ENCODE data around the gene TIMMDC1.
A peak's percentile ranks its signal among the peaks of the same experiment; 100 is the strongest.

The TIMMDC1 gene, protein sequence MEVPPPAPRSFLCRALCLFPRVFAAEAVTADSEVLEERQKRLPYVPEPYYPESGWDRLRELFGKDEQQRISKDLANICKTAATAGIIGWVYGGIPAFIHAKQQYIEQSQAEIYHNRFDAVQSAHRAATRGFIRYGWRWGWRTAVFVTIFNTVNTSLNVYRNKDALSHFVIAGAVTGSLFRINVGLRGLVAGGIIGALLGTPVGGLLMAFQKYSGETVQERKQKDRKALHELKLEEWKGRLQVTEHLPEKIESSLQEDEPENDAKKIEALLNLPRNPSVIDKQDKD

GRCh38 chr3:119498186-119499011, at the start of gene TIMMDC1:
TSS of gene TIMMDC1 (plus strand) at chr3:119498547. CDS start at chr3:119498734, 187 bp downstream.
- peak; percentile 98 for DNase-seq

DNA sequence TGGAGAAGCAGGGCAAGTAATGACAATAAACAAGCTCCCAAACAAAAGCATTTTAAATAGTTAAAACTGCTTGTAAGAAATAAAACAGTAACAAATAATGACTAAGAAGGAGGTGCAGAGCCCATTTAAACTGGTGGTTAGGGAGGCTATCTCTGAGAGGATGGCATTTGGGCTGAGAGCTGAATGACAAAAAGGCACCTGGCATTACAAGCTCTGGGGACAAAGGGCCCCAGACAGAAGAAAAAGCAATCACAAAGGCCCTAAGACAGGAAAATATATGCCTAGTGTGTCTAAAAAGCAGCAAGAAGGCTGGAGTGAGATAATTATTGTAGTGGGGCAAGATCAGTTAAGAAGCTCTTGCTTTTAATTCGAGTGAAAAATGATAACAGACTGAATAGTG, 44.5 kb upstream of the TIMMDC1 start:
- no peak for DNase-seq

GRCh38 chr3:119456469-119456868, 41.9 kb upstream of the TIMMDC1 start:
- no peak for DNase-seq

- no peak for DNase-seq
Measured at GRCh38 chr3:119457246-119457645, 41.1 kb upstream of the TIMMDC1 start.

DNA sequence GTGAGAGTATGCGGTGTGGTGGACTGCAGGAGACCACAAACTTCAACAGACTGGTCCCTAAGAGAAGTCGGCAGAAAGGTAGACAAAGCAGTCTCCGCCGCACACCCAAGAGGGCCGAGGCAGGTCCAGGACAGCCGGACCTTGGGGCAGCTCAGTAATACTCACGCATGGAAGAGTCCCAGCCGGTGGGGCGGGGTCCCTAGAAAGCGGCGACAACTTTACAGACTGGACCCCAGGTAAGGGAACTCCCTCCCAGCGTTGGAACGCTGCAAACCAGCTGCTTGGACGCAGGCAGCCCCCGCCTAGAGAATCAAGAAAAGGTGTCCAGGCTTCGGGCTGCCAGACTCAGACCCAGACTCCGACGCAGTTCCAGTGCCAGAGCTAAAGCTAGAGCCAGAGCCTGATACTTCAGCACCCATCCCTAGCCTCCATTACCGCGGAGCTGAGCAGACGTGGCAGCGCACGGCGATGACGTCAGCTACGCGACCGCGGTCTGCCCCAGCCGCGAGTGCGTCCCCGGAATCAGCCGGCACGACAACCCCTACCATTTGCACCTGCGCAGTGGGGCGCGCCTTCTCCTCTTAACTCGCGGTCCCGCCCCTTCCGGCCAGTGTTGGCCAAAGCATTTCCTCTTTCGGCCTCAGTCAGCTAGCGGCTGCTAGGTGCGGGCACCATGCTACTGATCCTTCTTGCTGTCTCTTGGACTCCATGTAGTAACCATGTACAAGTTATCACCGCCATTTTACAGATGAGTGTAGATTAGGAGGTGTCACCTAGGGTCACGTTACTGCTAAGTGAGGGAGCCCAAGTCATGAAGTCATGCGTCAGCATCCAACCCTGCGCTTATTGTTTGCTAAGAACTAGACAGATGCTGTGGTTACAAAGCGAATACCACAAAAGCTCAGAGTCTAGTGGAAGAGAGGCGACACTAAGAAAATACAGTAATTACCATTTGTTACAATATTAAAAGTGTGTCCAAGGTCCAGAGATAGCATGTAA, 34.9 kb upstream of the TIMMDC1 start, which contains the start of gene TMEM39A:
Gene TMEM39A (minus strand): TSS at position 445 of the 999 bp plus-strand sequence. CDS start 1,541 bp downstream, outside the sequence.
- peak; percentile 99 for DNase-seq

- no peak for DNase-seq
Measured at GRCh38 chr3:119468041-119468440, 30.3 kb upstream of the TIMMDC1 start.

DNA sequence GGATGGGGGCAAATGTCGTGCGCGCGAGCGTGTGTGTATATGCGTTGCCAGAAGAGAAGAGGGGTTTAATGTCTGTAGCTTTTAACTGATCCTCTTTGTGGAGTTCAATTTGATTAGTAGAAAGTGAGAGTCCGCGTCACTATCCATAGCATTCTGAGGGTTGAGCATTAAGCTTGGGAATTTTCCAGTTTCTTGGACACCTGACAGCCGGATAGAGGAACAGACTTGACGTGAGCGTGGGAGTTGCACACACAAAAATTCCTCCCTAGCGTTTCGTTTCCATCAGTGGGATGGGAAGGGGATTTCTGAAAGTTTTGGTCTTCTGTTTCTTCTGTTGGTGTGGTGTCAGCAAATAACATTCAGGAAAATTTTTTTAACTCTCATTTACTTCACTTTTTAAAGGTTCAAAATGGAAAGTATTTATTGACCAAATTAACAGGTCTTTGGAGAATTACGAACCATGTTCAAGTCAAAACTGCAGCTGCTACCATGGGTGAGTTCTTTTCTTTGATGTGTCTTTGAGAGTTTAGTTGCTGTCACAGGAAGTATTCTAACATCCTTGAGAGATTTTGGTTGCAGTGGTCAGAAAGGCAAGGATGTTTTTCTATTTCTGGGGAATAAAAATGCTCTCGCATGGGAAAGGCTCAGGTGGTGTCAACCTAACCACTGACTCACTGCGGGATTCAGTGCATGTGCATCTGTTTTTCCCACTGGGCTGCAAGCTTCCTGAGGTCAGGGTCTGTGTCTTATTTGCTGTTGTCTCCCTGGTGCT, 28.7 kb upstream of the TIMMDC1 start:
- DNase-seq: no peak

DNA sequence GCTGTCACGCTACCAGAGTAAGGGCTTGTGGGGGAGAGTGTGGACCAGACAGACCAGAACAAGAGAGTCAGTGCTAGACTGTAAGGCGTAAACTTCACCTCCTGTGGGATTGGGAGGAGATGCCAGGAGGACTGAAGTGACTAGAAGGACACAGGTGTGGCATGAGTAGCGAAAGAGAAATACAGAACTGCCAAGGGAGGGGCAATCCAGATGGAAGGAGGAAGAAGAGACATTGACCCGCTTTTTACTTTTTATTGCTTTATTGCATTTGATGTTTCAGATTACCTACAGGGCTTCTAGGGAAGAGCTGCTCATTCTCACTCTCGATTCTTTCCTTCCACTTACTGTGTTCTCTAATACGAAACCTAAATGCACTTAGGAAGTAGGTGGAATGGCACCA, 27.5 kb upstream of the TIMMDC1 start:
- DNase-seq: no peak

- no peak for DNase-seq
Measured at GRCh38 chr3:119481079-119481478, 17.3 kb upstream of the TIMMDC1 start.

DNA sequence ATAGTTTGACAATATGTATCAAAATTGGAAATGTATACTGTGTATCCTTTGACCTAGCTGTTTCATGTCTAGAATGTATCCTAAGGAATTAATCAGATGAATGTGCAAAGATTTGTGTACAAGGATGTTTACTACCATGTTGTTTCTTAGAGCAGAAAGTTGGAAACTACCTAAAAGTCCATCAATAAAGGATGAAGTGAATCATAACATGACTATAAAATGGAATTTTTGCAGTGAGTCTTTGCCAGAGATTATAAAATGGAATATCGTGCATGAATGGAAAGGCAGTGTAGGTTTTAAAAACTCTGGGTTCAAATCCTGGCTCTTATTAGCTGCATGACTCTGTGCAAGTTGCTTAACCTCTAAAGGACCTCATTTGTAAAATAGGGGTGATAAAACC, 15.2 kb upstream of the TIMMDC1 start:
- no peak for DNase-seq

DNA sequence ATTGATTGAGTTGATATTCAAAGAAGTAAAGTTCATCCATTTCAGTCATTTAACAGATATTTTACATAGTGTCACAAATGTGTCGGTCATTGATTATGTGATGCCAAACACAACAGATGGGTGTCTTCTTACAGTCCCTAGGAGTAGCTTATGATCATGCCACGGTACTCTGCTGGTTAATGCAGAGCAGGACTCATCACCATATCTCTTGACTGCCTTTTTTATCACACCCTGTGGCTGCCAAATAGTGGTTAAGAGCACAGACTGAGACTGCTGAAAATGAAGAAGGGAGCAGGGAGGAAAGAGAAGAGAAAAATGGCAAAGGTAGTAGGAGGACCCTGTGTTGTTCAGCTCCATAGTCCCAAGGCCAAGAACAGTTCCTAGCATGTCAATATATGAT, 12.8 kb upstream of the TIMMDC1 start:
- no peak for DNase-seq

- DNase-seq: no peak
Measured at GRCh38 chr3:119490153-119490552, 8.2 kb upstream of the TIMMDC1 start.

DNA sequence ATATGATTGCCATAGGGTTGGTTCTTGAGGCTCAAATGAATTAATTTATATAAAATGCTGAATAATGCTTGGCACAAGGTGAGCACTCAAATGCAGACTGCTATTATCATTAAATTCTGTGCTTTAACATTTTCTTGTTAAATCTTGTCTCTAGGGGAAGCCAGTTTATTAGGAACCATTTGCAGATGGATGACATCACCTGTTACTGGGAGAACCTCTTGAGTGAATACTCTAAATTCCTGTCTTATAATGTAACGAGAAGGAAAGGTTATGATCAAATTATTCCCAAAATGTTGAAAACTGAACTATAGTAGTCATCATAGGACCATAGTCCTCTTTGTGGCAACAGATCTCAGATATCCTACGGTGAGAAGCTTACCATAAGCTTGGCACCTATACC, 6.2 kb upstream of the TIMMDC1 start:
- DNase-seq: no peak

DNA sequence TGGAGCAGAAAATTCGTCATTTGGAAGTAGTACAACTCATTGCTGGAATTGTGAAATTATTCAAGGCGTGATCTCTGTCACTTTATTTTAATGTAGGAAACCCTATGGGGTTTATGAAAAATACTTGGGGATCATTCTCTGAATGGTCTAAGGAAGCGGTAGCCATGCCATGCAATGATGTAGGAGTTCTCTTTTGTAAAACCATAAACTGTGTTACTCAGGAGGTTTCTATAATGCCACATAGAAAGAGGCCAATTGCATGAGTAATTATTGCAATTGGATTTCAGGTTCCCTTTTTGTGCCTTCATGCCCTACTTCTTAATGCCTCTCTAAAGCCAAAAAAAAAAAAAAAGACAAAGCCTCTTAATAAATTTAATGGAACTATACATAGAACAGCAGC, 5.5 kb upstream of the TIMMDC1 start:
- DNase-seq: no peak

DNA sequence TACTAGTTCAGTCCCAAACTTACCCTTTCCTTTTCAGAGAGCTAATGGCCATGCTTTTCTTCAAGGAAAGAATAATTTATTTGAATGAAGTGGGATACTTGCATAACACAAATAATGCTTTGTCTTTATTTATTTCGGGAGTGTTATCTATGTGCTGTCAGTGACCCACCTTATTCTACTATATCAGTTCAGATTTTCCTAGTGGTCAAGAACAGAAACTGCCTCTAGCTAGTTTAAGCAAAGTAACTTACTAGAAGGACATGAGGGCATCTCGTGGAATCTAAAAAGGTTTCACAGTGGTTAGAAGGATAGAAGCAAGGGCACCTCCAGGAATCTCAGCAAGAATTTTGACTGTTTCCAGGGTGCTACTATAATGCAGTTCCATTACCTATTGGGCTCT, 3.8 kb upstream of the TIMMDC1 start:
- no peak for DNase-seq

DNA sequence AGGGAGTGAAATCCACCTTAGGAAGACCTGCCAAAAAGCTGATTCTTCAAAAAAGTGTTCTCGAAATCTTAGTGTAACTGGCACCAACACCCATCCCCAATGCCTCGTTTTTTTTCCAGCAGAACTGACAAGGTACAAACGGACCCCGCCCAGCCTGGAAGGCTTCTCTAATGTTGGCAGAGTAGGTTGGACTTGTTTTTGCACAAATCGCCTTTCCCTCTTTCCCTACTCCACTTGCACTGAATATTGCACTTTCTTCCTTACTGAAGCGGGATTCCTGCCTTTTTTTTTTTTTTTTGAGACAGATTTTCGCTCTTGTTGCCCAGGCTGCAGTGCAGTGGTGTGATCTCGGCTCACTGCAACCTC, 544 bp upstream of the TIMMDC1 start:
- peak in 1 of 2 experiments; percentile 25 for DNase-seq

- DNase-seq: no peak
Measured at GRCh38 chr3:119500265-119500664, 1.9 kb downstream of the TIMMDC1 start.

GRCh38 chr3:119500901-119501300, 2.6 kb downstream of the TIMMDC1 start:
- DNase-seq: no peak

DNA sequence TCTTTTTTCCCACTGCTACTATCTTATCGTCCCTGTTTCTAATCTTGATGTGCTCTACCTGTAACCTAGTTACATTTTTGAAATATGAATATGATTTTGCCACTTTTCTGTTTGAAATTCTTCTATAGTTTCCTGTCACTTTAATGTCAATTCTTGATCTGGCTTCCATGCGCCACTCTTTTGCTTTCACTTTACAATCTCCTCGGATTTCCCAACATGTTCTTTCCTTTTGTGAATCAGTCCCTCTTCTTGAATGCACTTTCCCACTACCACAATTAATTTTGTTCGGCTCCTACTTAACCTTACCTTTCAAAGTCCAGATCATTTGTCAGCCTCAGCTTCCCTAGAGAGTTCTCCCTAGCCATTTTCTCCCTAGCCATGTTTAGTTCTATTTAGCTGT, 8.3 kb downstream of the TIMMDC1 start:
- DNase-seq: no peak

DNA sequence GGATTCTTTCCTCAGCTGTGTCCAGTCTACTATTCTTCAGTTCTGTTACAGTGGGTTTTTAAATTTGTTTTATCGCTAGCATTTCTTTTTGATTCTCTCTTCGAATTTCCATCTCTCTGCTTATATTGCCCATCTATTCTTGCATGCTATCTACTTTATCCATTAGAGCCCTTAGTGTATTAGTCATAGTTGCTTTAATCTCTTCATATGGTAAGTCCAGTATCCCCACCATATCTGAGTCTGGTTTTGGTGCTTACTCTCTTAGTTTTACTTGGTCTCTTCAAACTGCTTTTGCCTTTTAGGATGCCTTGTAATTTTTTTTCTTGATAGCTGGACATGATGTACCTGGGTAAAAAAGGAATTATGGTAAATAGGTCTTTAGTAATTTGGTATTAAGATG, 9.1 kb downstream of the TIMMDC1 start:
- no peak for DNase-seq

GRCh38 chr3:119508172-119508845, 10.0 kb downstream of the TIMMDC1 start:
- DNase-seq: peak; percentile 25 to 28

GRCh38 chr3:119510690-119511089, 12.3 kb downstream of the TIMMDC1 start:
- no peak for DNase-seq

Data from activated T-cell treated with anti-CD3 and anti-CD28 coated beads, Interleukin-2, amount 50 U/mL, for 48 hours (primary cell).